Activated CD4-positive, alpha-beta T cell treated with anti-CD3 and anti-CD28 coated beads, Interleukin-2, amount 10 ng/mL, durations not matched to agents 24 days and 14 days (primary cell): ENCODE data around the gene MORN2. TPM values are rescaled to one million over a fixed set of nuclear protein-coding genes. Genes with fewer than 3 reads are reported as not detected.
"Not testable (repeated sequence)": the region's sequence is repeated elsewhere in the genome, so short reads cannot be mapped to it uniquely, and the experiment has no call there.

ENCODE experiments used
- DNase-seq: peaks from one replicate; pipeline ENCODE4 v3.0.0; 2022
- H3K27ac Mint-ChIP-seq: one replicate; pipeline ENCODE4 v1.8.0; 2022; ENCODE audit warnings: mild to moderate bottlenecking, mixed read lengths
- H3K27me3 Mint-ChIP-seq: one replicate; pipeline ENCODE4 v1.8.0; 2022; ENCODE audit warnings: mixed read lengths
- H3K36me3 Mint-ChIP-seq: one replicate; pipeline ENCODE4 v1.8.0; 2022; ENCODE audit warnings: low read depth, mild to moderate bottlenecking, mixed read lengths
- H3K4me1 Mint-ChIP-seq: one replicate; pipeline ENCODE4 v1.8.0; 2021; ENCODE audit warnings: mixed read lengths
- H3K4me3 Mint-ChIP-seq: one replicate; pipeline ENCODE4 v1.8.0; 2022; ENCODE audit warnings: mild to moderate bottlenecking, moderate library complexity, mixed read lengths
- H3K9me3 Mint-ChIP-seq: one replicate; pipeline ENCODE4 v1.8.0; 2021; ENCODE audit warnings: mixed read lengths
- intact Hi-C: fragments of 100-400 bp; cut with micrococcal nuclease; formaldehyde crosslinking; loops from one replicate; pipeline ENCODE4 v1.15.1; 2023
- total RNA-seq: library from RNA; stranded (reverse); gene quantifications from 2 replicates; pipeline ENCODE4 v1.2.3, GENCODE V29; 2022

MORN2 gene
- 4.9 and 5.9 TPM in 2 replicates for total RNA-seq

DNA sequence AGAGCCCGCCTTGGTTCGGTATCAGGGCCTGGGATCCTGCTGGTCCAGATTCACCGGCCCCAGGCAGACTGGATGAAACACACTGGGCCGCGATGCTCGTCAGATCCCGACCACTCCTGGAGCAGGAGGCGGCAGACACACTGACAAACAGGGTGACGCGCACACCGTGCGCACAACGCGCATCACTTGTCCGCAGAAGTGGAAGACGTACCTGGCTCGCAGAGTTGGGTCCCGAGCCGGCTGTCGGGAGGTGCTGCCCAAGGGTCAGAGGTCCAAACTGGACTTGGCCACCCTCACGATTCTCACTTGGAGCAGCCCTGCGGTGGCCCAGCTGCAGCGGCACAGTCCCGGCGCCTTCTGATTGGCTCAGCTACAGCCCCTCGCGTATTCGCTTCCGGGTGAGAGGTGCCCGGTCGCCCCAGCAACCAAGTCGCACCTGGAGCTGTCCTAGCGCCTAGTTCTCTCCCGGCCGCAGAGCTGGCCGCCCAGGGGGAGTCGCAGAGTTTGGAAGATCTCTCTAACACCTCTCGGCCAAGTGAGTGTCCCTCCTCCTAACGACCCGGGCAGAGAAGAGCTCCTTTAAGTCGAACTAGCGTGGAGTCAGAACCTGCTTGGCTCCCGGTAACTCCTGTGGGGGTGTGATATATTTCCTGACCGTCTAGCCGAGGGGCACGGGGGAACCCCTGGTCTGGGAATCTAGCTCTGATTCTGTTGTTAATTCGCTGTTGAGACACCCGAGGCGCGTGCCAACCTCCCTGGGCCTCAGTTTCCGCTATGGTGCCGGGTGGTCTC, at the start of gene MORN2, which contains the start of gene DHX57:
TSS of gene MORN2 (plus strand) at position 401 of the 792 bp plus-strand sequence.
TSS of gene DHX57 (minus strand) at position 359 of the 792 bp plus-strand sequence. CDS start 7,529 bp downstream, outside the sequence.
- H3K4me3 Mint-ChIP-seq, result peak within 1 kb of the TSS; percentile 97
- peak within 1 kb of the TSS; percentile 96 for H3K27ac Mint-ChIP-seq
- peak; percentile 95 for DNase-seq
- H3K27me3 Mint-ChIP-seq, result no peaks in the 10 kb centered on the region
- peaks cover 11% of the 10 kb centered on the region for H3K36me3 Mint-ChIP-seq
- peaks cover 21% of the 10 kb centered on the region for H3K4me1 Mint-ChIP-seq
- peaks cover 8% of the 10 kb centered on the region for H3K9me3 Mint-ChIP-seq
- intact Hi-C loops, result loop anchor here (2.0 kb wide), 1 partner anchor 97 kb away; the partner anchor contains the start of gene GEMIN6

DNA sequence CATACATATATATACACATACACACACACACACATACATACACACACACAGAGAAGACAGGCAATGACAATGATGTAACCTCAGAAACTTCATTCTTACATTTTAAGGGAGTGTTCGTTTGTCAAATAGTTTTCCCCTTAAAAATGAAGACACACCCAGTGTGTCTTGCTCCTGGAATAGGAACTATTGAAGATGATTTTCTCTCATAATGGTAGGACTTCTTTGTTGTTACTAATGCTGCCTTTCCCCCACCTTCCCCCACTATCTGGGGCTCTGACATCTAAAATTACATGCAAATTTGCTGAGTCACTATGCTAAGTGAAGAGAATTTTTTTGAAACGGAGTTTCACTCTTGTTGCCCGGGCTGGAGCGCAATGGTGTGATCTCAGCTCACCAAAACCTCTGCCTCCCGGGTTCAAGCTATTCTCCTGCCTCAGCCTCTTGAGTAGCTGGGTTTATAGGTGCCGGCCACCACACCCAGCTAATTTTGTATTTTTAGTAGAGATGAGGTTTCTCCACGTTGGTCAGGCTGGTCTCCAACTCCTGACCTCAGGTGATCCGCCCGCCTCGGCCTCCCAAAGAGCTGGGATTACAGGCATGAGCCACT, 48.1 kb upstream of the MORN2 start:
- H3K4me3 Mint-ChIP-seq, H3K27ac Mint-ChIP-seq, DNase-seq, H3K4me1 Mint-ChIP-seq, H3K9me3 Mint-ChIP-seq, intact Hi-C loops, H3K27me3 Mint-ChIP-seq: not testable (repeated sequence)
- peaks cover 30% of the 10 kb centered on the region for H3K36me3 Mint-ChIP-seq

DNA sequence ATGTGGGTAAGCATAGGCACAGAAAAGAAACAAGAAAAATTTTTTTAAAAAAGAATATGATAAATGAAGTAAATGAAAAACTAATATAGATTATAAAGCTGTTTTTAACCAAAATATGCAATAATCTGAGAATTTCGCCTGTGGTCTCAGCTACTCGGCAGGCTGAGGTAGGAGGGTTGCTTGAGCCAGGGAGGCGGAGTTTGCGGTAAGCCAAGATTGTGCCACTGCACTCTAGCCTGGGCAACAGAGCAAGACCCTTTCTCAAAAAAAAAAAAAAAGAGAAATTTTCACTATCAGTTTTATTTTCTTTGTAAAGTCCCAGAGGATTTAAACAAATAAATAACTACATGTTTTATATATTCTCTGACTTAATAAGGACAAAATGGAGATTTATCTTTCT, 47.3 kb upstream of the MORN2 start:
- Mint-ChIP-seq H3K4me1 (peaks cover 3% of the 10 kb centered on the region), H3K4me3 (no peak overlapping the region), H3K36me3 (peaks cover 27% of the 10 kb centered on the region), H3K9me3 (no peaks in the 10 kb centered on the region), H3K27me3 (no peaks in the 10 kb centered on the region), H3K27ac (no peak overlapping the region)
- DNase-seq, result no peak
- intact Hi-C loops, result no loop called here

GRCh38 chr2:38829971-38830370, 45.8 kb upstream of the MORN2 start:
- Mint-ChIP-seq H3K27ac (no peak overlapping the region), H3K4me1 (peaks cover 3% of the 10 kb centered on the region), H3K27me3 (no peaks in the 10 kb centered on the region), H3K9me3 (no peaks in the 10 kb centered on the region), H3K36me3 (peaks cover 25% of the 10 kb centered on the region), H3K4me3 (no peak overlapping the region)
- no peak for DNase-seq
- intact Hi-C loops, result no loop called here

DNA sequence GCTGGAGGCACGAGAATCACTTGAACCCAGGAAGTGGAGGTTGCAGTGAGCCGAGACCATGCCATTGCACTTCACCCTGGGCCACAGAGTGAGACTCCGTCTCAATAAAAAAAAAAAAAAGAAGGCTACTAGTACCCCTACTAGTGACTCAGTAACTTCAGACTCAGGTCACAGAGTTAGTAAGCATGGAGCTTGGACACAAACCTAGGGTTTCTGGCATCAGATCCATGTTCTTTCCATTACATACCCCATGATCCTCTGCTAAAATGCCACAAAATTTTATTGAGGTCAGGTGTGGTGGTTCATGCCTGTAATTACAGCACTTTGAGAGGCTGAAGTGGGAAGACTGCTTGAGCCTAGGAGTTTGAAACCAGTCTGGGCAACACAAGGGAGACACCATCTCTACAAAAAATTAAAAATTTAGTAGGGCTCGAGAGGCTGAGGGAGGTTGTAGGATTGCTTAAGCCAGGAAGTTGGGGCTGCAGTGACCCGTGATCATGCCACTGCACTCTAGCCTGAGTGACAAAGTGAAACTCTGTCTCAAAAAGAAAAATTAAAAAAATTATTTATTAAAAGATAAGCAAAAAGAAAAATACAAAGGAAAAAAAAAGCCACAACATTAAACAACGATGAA, 45.1 kb upstream of the MORN2 start:
- no peaks in the 10 kb centered on the region for H3K9me3 Mint-ChIP-seq
- no peak overlapping the region for H3K4me3 Mint-ChIP-seq
- no peaks in the 10 kb centered on the region for H3K27me3 Mint-ChIP-seq
- H3K27ac Mint-ChIP-seq, result no peak overlapping the region
- peaks cover 3% of the 10 kb centered on the region for H3K4me1 Mint-ChIP-seq
- H3K36me3 Mint-ChIP-seq, result peaks cover 23% of the 10 kb centered on the region
- intact Hi-C loops, result no loop called here
- DNase-seq, result no peak

- Mint-ChIP-seq H3K4me3 (no peak overlapping the region), H3K36me3 (peaks cover 21% of the 10 kb centered on the region), H3K9me3 (no peaks in the 10 kb centered on the region), H3K4me1 (no peaks in the 10 kb centered on the region), H3K27me3 (no peaks in the 10 kb centered on the region), H3K27ac (no peak overlapping the region)
- intact Hi-C loops, result loop anchor here (5.0 kb wide), 1 partner anchor 298 kb away; no protein-coding TSS in a partner anchor
- peak; percentile 66 for DNase-seq
These were observed 40.7 kb upstream of the MORN2 start for GRCh38 chr2:38835015-38835601.

DNA sequence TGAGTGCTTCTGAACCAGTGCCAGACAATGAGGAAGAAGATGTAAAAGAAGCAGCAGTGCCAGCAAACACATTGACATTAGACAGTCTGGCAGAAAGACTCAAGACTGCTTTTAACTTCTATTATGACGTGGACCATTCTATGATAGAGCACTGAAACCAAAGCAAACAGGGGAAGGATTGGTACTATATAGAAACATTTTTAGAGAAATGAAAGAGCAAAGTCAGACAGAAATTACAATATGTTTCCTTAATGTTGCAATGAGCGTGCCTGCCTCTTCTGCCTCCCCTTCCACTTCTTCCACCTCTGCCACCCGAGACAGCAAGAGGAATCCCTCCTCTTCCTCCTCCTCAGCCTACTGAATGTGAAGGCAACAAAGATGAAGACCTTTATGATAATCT, 39.8 kb upstream of the MORN2 start:
- no peak for DNase-seq
- Mint-ChIP-seq H3K4me3 (no peak overlapping the region), H3K9me3 (no peaks in the 10 kb centered on the region), H3K4me1 (no peaks in the 10 kb centered on the region), H3K27me3 (no peaks in the 10 kb centered on the region), H3K36me3 (peaks cover 20% of the 10 kb centered on the region), H3K27ac (no peak overlapping the region)
- intact Hi-C loops, result loop anchor here (5.0 kb wide), 1 partner anchor 299 kb away; no protein-coding TSS in a partner anchor

- Mint-ChIP-seq H3K9me3 (no peaks in the 10 kb centered on the region), H3K4me3 (no peak overlapping the region), H3K27me3 (no peaks in the 10 kb centered on the region), H3K27ac (no peak overlapping the region), H3K36me3 (peaks cover 21% of the 10 kb centered on the region), H3K4me1 (no peaks in the 10 kb centered on the region)
- intact Hi-C loops, result loop anchor here (5.0 kb wide), 1 partner anchor 299 kb away; no protein-coding TSS in a partner anchor
- no peak for DNase-seq
These were observed 39.0 kb upstream of the MORN2 start for GRCh38 chr2:38836791-38837190.

- H3K36me3 Mint-ChIP-seq, result peaks cover 25% of the 10 kb centered on the region
- intact Hi-C loops, result no loop called here
- no peak overlapping the region for H3K27ac Mint-ChIP-seq
- no peaks in the 10 kb centered on the region for H3K9me3 Mint-ChIP-seq
- no peaks in the 10 kb centered on the region for H3K27me3 Mint-ChIP-seq
- no peak overlapping the region for H3K4me3 Mint-ChIP-seq
- H3K4me1 Mint-ChIP-seq, result no peaks in the 10 kb centered on the region
- DNase-seq, result no peak
These were observed 25.7 kb upstream of the MORN2 start for GRCh38 chr2:38850045-38850444.

- intact Hi-C loops, result no loop called here
- Mint-ChIP-seq H3K27me3 (no peaks in the 10 kb centered on the region), H3K27ac (no peak overlapping the region), H3K9me3 (no peaks in the 10 kb centered on the region), H3K4me1 (no peaks in the 10 kb centered on the region), H3K4me3 (no peak overlapping the region), H3K36me3 (peaks cover 37% of the 10 kb centered on the region)
- no peak for DNase-seq
These were observed 19.6 kb upstream of the MORN2 start for GRCh38 chr2:38856165-38856564.

DNA sequence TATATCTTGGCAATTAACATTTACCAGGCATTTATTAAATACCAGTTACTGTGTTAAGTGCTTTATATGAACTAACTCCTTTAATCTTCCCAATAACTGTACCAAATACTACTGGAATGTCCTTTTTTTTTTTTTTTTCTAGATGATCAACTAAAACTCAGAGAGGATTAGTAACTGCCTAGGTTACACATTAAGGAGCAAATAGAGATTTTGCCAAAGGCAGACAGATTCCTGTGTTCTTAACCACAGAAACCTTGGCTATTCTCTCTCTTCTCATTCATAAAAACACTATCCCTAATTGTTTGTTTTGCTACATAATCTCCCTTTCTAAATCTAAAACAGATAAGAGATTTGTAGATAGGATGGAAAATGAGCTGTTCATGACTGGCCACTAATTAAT, 13.3 kb upstream of the MORN2 start:
- intact Hi-C loops, result no loop called here
- no peaks in the 10 kb centered on the region for H3K27me3 Mint-ChIP-seq
- no peak overlapping the region for H3K27ac Mint-ChIP-seq
- no peaks in the 10 kb centered on the region for H3K9me3 Mint-ChIP-seq
- no peak for DNase-seq
- H3K4me1 Mint-ChIP-seq, result peaks cover 10% of the 10 kb centered on the region
- H3K4me3 Mint-ChIP-seq, result no peak overlapping the region
- peaks cover 48% of the 10 kb centered on the region for H3K36me3 Mint-ChIP-seq

DNA sequence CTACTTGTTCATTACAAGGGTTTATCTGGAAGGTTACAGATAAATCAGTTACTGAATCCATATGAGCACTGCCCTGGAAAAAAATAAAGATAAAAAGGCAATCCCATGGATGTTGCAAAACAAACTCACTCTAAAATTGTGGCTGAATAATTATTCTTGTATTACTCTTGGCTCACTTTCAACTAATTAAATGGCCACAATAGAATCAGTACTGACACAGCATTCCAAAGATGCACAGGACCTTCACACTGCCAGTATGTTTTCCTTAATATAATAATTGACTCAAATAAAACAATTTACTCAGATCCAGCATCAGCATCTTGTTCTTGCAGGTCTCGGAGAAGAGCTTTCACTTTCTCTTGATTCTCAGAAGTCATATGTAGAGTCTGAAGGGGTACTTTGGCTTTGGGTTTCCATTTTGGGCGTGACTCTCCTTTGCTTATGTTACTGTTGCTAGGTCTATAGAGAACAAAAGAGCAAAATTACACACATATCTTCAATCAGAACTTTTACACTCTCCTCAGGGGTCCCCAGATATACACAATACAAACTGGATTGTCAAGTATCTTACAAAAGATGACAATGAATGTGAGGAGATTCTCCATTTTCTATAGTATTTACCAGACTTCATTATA, 12.6 kb upstream of the MORN2 start:
- H3K27me3 Mint-ChIP-seq, result no peaks in the 10 kb centered on the region
- peaks cover 4% of the 10 kb centered on the region for H3K9me3 Mint-ChIP-seq
- intact Hi-C loops, result no loop called here
- no peak overlapping the region for H3K27ac Mint-ChIP-seq
- peaks cover 10% of the 10 kb centered on the region for H3K4me1 Mint-ChIP-seq
- peak; percentile 61 for DNase-seq
- H3K36me3 Mint-ChIP-seq, result peaks cover 52% of the 10 kb centered on the region
- H3K4me3 Mint-ChIP-seq, result no peak overlapping the region

DNA sequence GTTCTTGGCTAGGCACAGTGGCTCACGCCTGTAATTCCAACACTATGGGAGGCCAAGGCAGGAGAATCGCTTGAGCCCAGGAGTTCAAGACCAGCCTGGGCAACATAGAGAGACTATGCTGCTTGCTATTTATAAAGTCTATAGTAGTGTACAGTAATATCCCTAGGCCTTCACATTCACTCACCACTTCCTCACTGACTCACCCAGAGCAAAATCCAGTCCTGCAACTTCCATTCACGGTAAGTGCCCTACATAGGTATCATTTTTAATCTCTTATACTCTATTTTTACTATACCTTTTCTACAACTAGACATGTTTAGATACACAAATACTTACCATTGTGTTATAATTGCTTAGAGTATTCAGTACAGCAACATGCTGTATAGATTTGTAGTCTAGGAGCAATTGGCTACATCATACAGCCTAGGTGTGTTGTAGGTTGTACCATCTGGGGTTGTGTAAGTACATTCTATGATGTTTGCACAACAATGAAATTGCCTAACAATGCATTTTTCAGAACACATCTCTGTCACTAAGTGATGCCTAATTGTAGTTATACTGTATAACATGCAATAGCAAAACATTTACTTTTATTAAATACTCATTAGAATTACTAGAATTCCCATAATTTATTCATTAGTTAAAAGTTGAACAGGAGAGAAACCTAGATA, 8.9 kb upstream of the MORN2 start:
- no peak overlapping the region for H3K27ac Mint-ChIP-seq
- peaks cover 10% of the 10 kb centered on the region for H3K4me1 Mint-ChIP-seq
- peaks cover 16% of the 10 kb centered on the region for H3K9me3 Mint-ChIP-seq

More for the DNA sequence above, 8.9 kb upstream of the MORN2 start:
- no peak overlapping the region for H3K4me3 Mint-ChIP-seq
- DNase-seq, result no peak
- H3K27me3 Mint-ChIP-seq, result no peaks in the 10 kb centered on the region
- peaks cover 44% of the 10 kb centered on the region for H3K36me3 Mint-ChIP-seq
- intact Hi-C loops, result no loop called here
